Heart right ventricle (tissue), 16 donors: ENCODE data around the gene LMTK2. TPM values are rescaled to one million over a fixed set of nuclear protein-coding genes. Genes with fewer than 3 reads are reported as not detected.

Experiments
- ATAC-seq, 8 donors: fragments of 200-7000 bp; cut with Tn5 transposase; one replicate each; pipeline ENCODE4 v1.9.1; 2020; ENCODE audit warnings: mild to moderate bottlenecking in 8 of 8, moderate library complexity in 8 of 8, moderate number of reproducible peaks in 1 of 8
- DNase-seq, 2 donors: peaks; one replicate each; pipeline ENCODE4 v3.0.0-alpha.2; 2020
- H3K27ac ChIP-seq, 10 donors: fragments of 200-600 bp; sonication (generic) in 2 of 10; one replicate each; pipeline versions ENCODE4 v1.5.0 to v1.8.0; 2020 to 2022; ENCODE audit warnings: mild to moderate bottlenecking in 3 of 10
- H3K27me3 ChIP-seq, 7 donors: fragments of 200-600 bp; one replicate each; pipeline ENCODE4 v1.8.0; 2021 to 2022; ENCODE audit warnings: mild to moderate bottlenecking in 2 of 7
- H3K36me3 ChIP-seq, 9 donors: fragments of 200-600 bp; sonication (generic) in 1 of 9; one replicate each; pipeline versions ENCODE4 v1.5.0 to v1.8.0; 2020 to 2022; ENCODE audit warnings: mild to moderate bottlenecking in 2 of 9
- H3K4me1 ChIP-seq, 9 donors: fragments of 200-600 bp; sonication (generic) in 1 of 9; one replicate each; pipeline versions ENCODE4 v1.5.0 to v1.8.0; 2020 to 2022; ENCODE audit warnings: mild to moderate bottlenecking in 4 of 9
- H3K4me3 ChIP-seq, 10 donors: fragments of 200-600 bp; sonication (generic) in 2 of 10; one replicate each; pipeline versions ENCODE4 v1.5.0 to v1.8.0; 2020 to 2022; ENCODE audit warnings: mild to moderate bottlenecking in 7 of 10, moderate library complexity in 2 of 10
- H3K9me3 ChIP-seq, 11 donors: fragments of 200-600 bp in 10 of 11; sonication (generic) in 2 of 11; one replicate each; pipeline versions ENCODE4 v1.5.0 to v1.8.0; 2013 to 2022; ENCODE audit warnings: mild to moderate bottlenecking in 2 of 11, control low read depth in 1 of 11, moderate library complexity in 1 of 11
- CTCF ChIP-seq, 9 donors: fragments of 200-600 bp; sonication (generic) in 2 of 9; IDR thresholded peaks; one replicate each; pipeline versions ENCODE4 v1.5.0 to v1.8.0; 2021 to 2022; ENCODE audit warnings: antibody characterized with exemption in 9 of 9, mild to moderate bottlenecking in 5 of 9, moderate library complexity in 1 of 9
- WGBS, 2 donors: extraction: QIAGEN DNeasy Blood & Tissue Kit; methylation state at CpG; one replicate each; pipeline ENCODE4 v1.1.7; 2013; ENCODE audit warnings: inconsistent platforms in 1 of 2; 5-methylcytosine and 5-hydroxymethylcytosine counted together
- intact Hi-C, 10 donors: fragments of 100-400 bp; cut with DNase I; formaldehyde crosslinking; loops; one replicate each; pipeline versions ENCODE4 v1.11.1 to v1.14.2; 2022
- polyA plus RNA-seq, 2 donors: library from polyadenylated mRNA; stranded (reverse); fragments of 200-250 nt; gene quantifications; one replicate each; pipeline ENCODE4 v1.2.3, GENCODE V29; 2013
- total RNA-seq, 10 donors: library from RNA; stranded (reverse); fragmentation: NEBNext Ultra II Directional in 3 of 10; extraction: Animal tissue kit (Norgen Biotek cat#: 25700) in 3 of 10; gene quantifications; one replicate each; pipeline versions ENCODE4 v1.2.1 to v1.2.4, GENCODE V29; 2021 to 2023
- donor health status: Arrhythmogenic right ventricular cardiomyopathy.
- donor health status: ischemic (EF 13 %, LVEDD 7.1; RV severe dilation, severe dysfunction).
- donor health status: healthy with polysubstance abuse.
- donor health status: DM: no; HTN: yes; CAD: no.
- donor health status: DM: no; HTN: no; CAD: no.
- donor health status: ischemic (EF 25% LVEDD 6.9; RV normal size, moderate dysfunction).
- donor health status: ischemic (EF 25% LVEDD 5.7; RV mildly dilated, moderate dysfunction).
- donor health status: healthy.
- donor health status: DM: yes; HTN: yes; CAD: no.
- donor health status: Ischemic cardiomyopathy.
- donor health status: ischemic (EF 35%, LVEDD 5.7; RV mildly dilated, moderate dysfunction).
- donor health status: nonischemic (EF 11% LVEDD 7.7; RV severe dilation, severe dysfunction).
- donor health status: DM: yes; HTN: yes; CAD: no.
- donor health status: PGD.
- donor health status: ischemic (EF 29% LVEDD 5.4; RV normal size, mild dysfunction).
- donor health status: nonischemic (EF 23%, LVEDD 6.1; RV moderate dilation, normal function).

Gene LMTK2
- total and polyA plus RNA-seq, 12 donors, result 2.9 to 50.2 (median 27.0) TPM

DNA sequence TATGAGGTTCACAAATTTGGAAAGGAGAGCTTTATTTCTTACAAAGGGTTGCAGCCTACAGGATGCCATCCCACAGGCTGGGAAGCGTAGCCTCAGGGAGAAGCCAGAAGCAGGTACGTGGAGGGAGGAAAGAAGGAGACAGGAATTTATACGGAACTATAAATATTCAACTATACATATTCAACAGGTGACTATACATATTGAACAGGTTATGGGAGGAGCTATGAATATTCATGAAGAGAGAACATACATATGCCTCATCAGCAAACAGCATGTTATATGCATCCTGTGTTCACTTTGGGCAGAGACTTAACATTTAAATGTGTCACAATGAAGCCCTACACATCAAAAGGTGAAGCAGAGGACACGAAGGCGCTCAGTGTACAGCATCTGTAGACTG is 40.5 kb upstream of the LMTK2 start:
- no peak for TF ChIP-seq CTCF (IDR thresholded peaks at IDR 0.05)
- peaks cover 0 to 9% (median 0%) of the 10 kb centered on the region in 11 donors for H3K9me3 ChIP-seq
- no peak overlapping the region for H3K4me3 ChIP-seq
- H3K27me3 ChIP-seq, result peaks cover 0 to 13% (median 0%) of the 10 kb centered on the region in 7 donors
- H3K36me3 ChIP-seq, result no peaks in the 10 kb centered on the region
- WGBS, 2 donors, result 84 to 93% methylated on average over 5 of the region's 5 CpGs
- intact Hi-C loops, result no loop called here
- no peak overlapping the region for H3K27ac ChIP-seq
- DNase-seq (no peak), ATAC-seq (no peak)
- no peaks in the 10 kb centered on the region for H3K4me1 ChIP-seq

DNA sequence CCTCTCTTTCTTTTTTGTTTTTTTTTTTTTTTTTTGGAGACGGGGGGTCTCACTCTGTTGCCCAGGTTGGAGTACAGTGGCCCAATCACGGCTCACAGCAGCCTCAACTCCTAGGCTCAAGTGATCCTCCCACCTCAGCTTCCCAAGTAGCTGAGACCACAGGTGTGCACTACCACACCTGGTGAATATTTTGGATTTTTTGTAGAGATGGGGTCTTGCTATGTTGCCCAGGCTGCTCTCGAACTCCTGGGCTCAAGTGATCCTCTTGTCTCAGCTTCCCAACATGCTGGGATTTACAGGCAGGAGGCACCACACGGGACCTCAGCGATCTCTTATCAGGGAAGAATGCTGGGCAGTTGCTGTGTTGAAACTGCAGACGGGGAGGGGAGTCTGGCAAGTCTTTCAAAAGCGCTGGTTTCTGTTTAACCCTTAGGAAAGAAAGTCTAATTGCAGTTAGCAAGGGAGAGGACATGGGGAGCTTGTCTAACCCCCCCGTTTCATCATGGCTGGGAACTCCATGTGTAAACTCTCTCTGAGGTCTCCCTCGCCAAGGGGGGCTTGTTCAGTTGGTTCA is 39.6 kb upstream of the LMTK2 start:
- no peak for TF ChIP-seq CTCF (IDR thresholded peaks at IDR 0.05)
- WGBS, 2 donors, result 43 to 52% methylated on average over 9 of the region's 9 CpGs
- Histone ChIP-seq H3K27ac (no peak overlapping the region), H3K4me1 (no peaks in the 10 kb centered on the region), H3K27me3 (peaks cover 0 to 13% (median 0%) of the 10 kb centered on the region in 7 donors), H3K36me3 (no peaks in the 10 kb centered on the region), H3K4me3 (no peak overlapping the region), H3K9me3 (peaks cover 0 to 9% (median 0%) of the 10 kb centered on the region in 11 donors)
- intact Hi-C loops, result no loop called here
- DNase-seq, result no peak
- ATAC-seq, result no peak

DNA sequence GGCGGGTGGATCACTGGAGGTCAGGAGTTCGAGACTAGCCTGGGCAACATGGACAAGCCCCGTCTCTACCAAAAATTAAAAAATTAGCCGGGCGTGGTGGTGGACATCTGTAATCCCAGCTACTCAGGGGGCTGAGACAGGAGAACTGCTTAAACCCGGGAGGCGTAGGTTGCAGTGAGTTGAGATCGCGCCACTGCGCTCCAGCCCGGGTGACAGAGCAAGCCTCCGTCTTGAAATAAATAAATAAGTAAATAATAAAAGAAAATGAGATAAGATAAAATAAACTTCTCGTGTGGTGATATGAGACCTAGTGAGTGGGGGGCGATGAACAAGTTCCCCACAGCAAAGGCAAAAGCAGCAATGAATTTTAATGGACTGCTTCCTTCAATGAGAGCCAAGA is 33.6 kb upstream of the LMTK2 start:
- intact Hi-C loops, result loop anchor here in 1 of 10 donors (5.0 kb wide), 1 partner anchor 1086 kb away; no protein-coding TSS in a partner anchor
- no peak for ATAC-seq
- no peak for DNase-seq
- H3K9me3 ChIP-seq, result peaks cover 0 to 6% (median 0%) of the 10 kb centered on the region in 11 donors
- no peak for TF ChIP-seq CTCF (IDR thresholded peaks at IDR 0.05)
- H3K4me1 ChIP-seq, result no peaks in the 10 kb centered on the region
- H3K27me3 ChIP-seq, result peaks cover 0 to 7% (median 0%) of the 10 kb centered on the region in 7 donors
- no peak overlapping the region for H3K4me3 ChIP-seq
- H3K36me3 ChIP-seq, result no peaks in the 10 kb centered on the region
- 91% methylated on average over 14 of the region's 14 CpGs for WGBS, 2 donors
- no peak overlapping the region for H3K27ac ChIP-seq

GRCh38 chr7:98075801-98076200 is 30.9 kb upstream of the LMTK2 start:
- peaks cover 0 to 6% (median 0%) of the 10 kb centered on the region in 11 donors for H3K9me3 ChIP-seq
- no peak overlapping the region for H3K4me3 ChIP-seq
- no peak for DNase-seq
- 74 to 91% methylated on average over 2 of the region's 2 CpGs for WGBS, 2 donors
- no peak for TF ChIP-seq CTCF (IDR thresholded peaks at IDR 0.05)
- peaks cover 0 to 12% (median 0%) of the 10 kb centered on the region in 7 donors for H3K27me3 ChIP-seq
- ATAC-seq, result no peak
- intact Hi-C loops, result no loop called here
- no peaks in the 10 kb centered on the region for H3K36me3 ChIP-seq
- H3K4me1 ChIP-seq, result no peaks in the 10 kb centered on the region
- no peak overlapping the region for H3K27ac ChIP-seq
